GM10248 (cell line): ENCODE data around the gene STYK1.

Source experiments
- CTCF ChIA-PET: fragments of 300-600 bp; sonication (Branson Sonifier 250); formaldehyde crosslinking; extraction: SDS; loops from one replicate; lab custom pipeline; 2021; ENCODE audit warnings: antibody characterized with exemption; lab: Yijun Ruan, JAX
- POLR2A ChIA-PET: fragments of 350-650 bp; sonication (Branson Sonifier 250); formaldehyde crosslinking; extraction: SDS; loops from one replicate; lab custom pipeline; 2020; ENCODE audit warnings: antibody characterized with exemption; lab: Yijun Ruan, JAX
- DNase-seq: peaks from one replicate; pipeline ENCODE4 v3.0.0; 2012; ENCODE audit errors: extremely low spot score
- CTCF ChIP-seq: IDR thresholded peaks from 2 replicates; pipeline ENCODE4 v1.5.1; 2012; ENCODE audit warnings: mild to moderate bottlenecking, low read depth; ENCODE audit errors: extremely low read depth, missing control alignments, control extremely low read depth

The STYK1 gene

GRCh38 chr12:10620078-10620779, 53.6 kb downstream of the STYK1 start:
- DNase-seq: no peak
- POLR2A ChIA-PET: no interaction called here
- CTCF ChIA-PET: interaction anchor here (1.0 to 1.3 kb wide), 3 partner anchors 52 to 467 kb away, joined by 3 to 4 read pairs (median 3); no protein-coding TSS in a partner anchor
- no peak for TF ChIP-seq CTCF

- DNase-seq: no peak
- POLR2A ChIA-PET: no interaction called here
- CTCF ChIA-PET: interaction anchor here (1.3 kb wide), 1 partner anchor 54 kb away, joined by 4 read pairs; no protein-coding TSS in a partner anchor
- TF ChIP-seq CTCF: no peak
Observed at GRCh38 chr12:10618338-10618987, 55.4 kb downstream of the STYK1 start.

- no peak for DNase-seq
- POLR2A ChIA-PET: no interaction called here
- CTCF ChIA-PET: no interaction called here
- TF ChIP-seq CTCF: no peak
Observed at GRCh38 chr12:10617863-10618262, 56.0 kb downstream of the STYK1 start.

GRCh38 chr12:10615532-10615931, 58.3 kb downstream of the STYK1 start:
- CTCF ChIA-PET: interaction anchor here (1.2 kb wide), 1 partner anchor 58 kb away, joined by 3 read pairs; no protein-coding TSS in a partner anchor
- POLR2A ChIA-PET: no interaction called here
- no peak for TF ChIP-seq CTCF
- DNase-seq: no peak

- no peak for DNase-seq
- no peak for TF ChIP-seq CTCF
- CTCF ChIA-PET: no interaction called here
- POLR2A ChIA-PET: no interaction called here
Observed at GRCh38 chr12:10614056-10614370, 59.8 kb downstream of the STYK1 start.

GRCh38 chr12:10613349-10614055, 60.4 kb downstream of the STYK1 start, which contains the start of gene MAGOHB:
Gene MAGOHB (minus strand): TSS chr12:10613609. CDS start chr12:10613532, 77 bp downstream.
- DNase-seq: peak; percentile 91
- TF ChIP-seq CTCF: no peak
- CTCF ChIA-PET: no interaction called here
- POLR2A ChIA-PET: no interaction called here
